ENCODE measurements around the gene CBFA2T2. TPM values are rescaled to one million over a fixed set of nuclear protein-coding genes. Genes with fewer than 3 reads are reported as not detected.

CBFA2T2 gene
- total RNA-seq, 2 donors from 2014 or later, result 20.9 to 23.8 TPM

GRCh38 chr20:33666293-33667244 lies 176.7 kb downstream of the CBFA2T2 start, which contains the start of gene ACTL10:
ACTL10 (plus strand) TSS chr20:33666943; CDS start chr20:33667498, 555 bp downstream.
- Histone ChIP-seq H3K27me3 (no peaks in the 10 kb centered on the region), H3K9ac (ENCODE audit: low read depth in 2 of 2, low read length in 2 of 2) (peak within 1 kb of the TSS; percentile 83 to 84), H3K36me3 (no peaks in the 10 kb centered on the region), H3K27ac (peak within 1 kb of the TSS; percentile 90), H3K4me3 (peak within 1 kb of the TSS; percentile 52), H3K9me3 (no peaks in the 10 kb centered on the region), H3K4me1 (peaks cover 17% of the 10 kb centered on the region)
- no peak for TF ChIP-seq CTCF (IDR thresholded peaks at IDR 0.05)
- intact Hi-C loops (cut with DNase I), result no loop called here
- peak; percentile 99 for DNase-seq

GRCh38 chr20:33667245-33667675 lies 177.4 kb downstream of the CBFA2T2 start:
- Histone ChIP-seq H3K4me3 (peak overlapping the region; percentile 52), H3K9ac (ENCODE audit: low read depth in 2 of 2, low read length in 2 of 2) (peak overlapping the region; percentile 79 to 83), H3K27me3 (no peaks in the 10 kb centered on the region), H3K9me3 (no peaks in the 10 kb centered on the region), H3K27ac (peak overlapping the region; percentile 90), H3K4me1 (peaks cover 17% of the 10 kb centered on the region), H3K36me3 (no peaks in the 10 kb centered on the region)
- intact Hi-C loops (cut with DNase I), result no loop called here
- peak; percentile 65 for DNase-seq
- TF ChIP-seq CTCF (IDR thresholded peaks at IDR 0.05), result no peak

- Histone ChIP-seq H3K9ac (ENCODE audit: low read depth in 2 of 2, low read length in 2 of 2) (peak overlapping the region; percentile 79 to 83), H3K4me3 (peak overlapping the region; percentile 52), H3K4me1 (peaks cover 18% of the 10 kb centered on the region), H3K36me3 (no peaks in the 10 kb centered on the region), H3K9me3 (no peaks in the 10 kb centered on the region), H3K27me3 (no peaks in the 10 kb centered on the region), H3K27ac (peak overlapping the region; percentile 90)
- DNase-seq, result peak; percentile 84
- intact Hi-C loops (cut with DNase I), result no loop called here
- TF ChIP-seq CTCF (IDR thresholded peaks at IDR 0.05), result peak; percentile 89
Observed at GRCh38 chr20:33667676-33668465, 178.0 kb downstream of the CBFA2T2 start.

- H3K9ac ChIP-seq (ENCODE audit: low read depth in 2 of 2, low read length in 2 of 2), result peak overlapping the region in 1 of 2 donors; percentile 79
- peaks cover 25% of the 10 kb centered on the region for H3K4me1 ChIP-seq
- no peak overlapping the region for H3K4me3 ChIP-seq
- no peak for TF ChIP-seq CTCF (IDR thresholded peaks at IDR 0.05)
- H3K27ac ChIP-seq, result no peak overlapping the region
- intact Hi-C loops (cut with DNase I), result no loop called here
- H3K9me3 ChIP-seq, result no peaks in the 10 kb centered on the region
- DNase-seq, result no peak
- H3K27me3 ChIP-seq, result no peaks in the 10 kb centered on the region
- no peaks in the 10 kb centered on the region for H3K36me3 ChIP-seq
Observed at GRCh38 chr20:33668466-33669155, 178.7 kb downstream of the CBFA2T2 start.

GRCh38 chr20:33669224-33669623 lies 179.3 kb downstream of the CBFA2T2 start:
- H3K27me3 ChIP-seq, result no peaks in the 10 kb centered on the region
- intact Hi-C loops (cut with DNase I), result no loop called here
- no peak overlapping the region for H3K9ac ChIP-seq (ENCODE audit: low read depth in 2 of 2, low read length in 2 of 2)
- peaks cover 26% of the 10 kb centered on the region for H3K4me1 ChIP-seq
- no peak for TF ChIP-seq CTCF (IDR thresholded peaks at IDR 0.05)
- no peak overlapping the region for H3K4me3 ChIP-seq
- no peaks in the 10 kb centered on the region for H3K36me3 ChIP-seq
- H3K9me3 ChIP-seq, result no peaks in the 10 kb centered on the region
- DNase-seq, result no peak
- H3K27ac ChIP-seq, result no peak overlapping the region

All from colonic mucosa (tissue), 4 donors.